GM23338 (cell line): ENCODE data around the gene IGF2. TPM values are rescaled to one million over a fixed set of nuclear protein-coding genes. Genes with fewer than 3 reads are reported as not detected.

ENCODE experiments used
- ATAC-seq: fragments of 200-7000 bp; cut with Tn5 transposase; 3 replicates; pipeline ENCODE4 v1.9.1; 2020
- DNase-seq: peaks from one replicate; pipeline ENCODE4 v3.0.0-alpha.2; 2015; ENCODE audit warnings: low spot score
- H2AFZ ChIP-seq: fragments of 200-600 bp; sonication (generic); 2 replicates; pipeline ENCODE4 v1.8.0; 2016; ENCODE audit warnings: antibody characterized with exemption, mild to moderate bottlenecking, moderate library complexity
- H3F3A ChIP-seq: fragments of 200-600 bp; sonication (generic); replicated peaks from 2 replicates; pipeline ENCODE4 v1.8.0; 2017; ENCODE audit warnings: antibody characterized with exemption, mixed run types, low read depth
- H3K27ac ChIP-seq: fragments of 200-600 bp; sonication (generic); 2 replicates; pipeline ENCODE4 v1.6.1; 2016; ENCODE audit warnings: low read depth
- H3K27me3 ChIP-seq: fragments of 200-600 bp; sonication (generic); 2 replicates; pipeline ENCODE4 v1.8.0; 2016; ENCODE audit warnings: mild to moderate bottlenecking, mixed run types, moderate library complexity; ENCODE audit not compliant: insufficient read depth
- H3K36me3 ChIP-seq: fragments of 200-600 bp; sonication (generic); 2 replicates; pipeline ENCODE4 v1.8.0; 2016; ENCODE audit warnings: mild to moderate bottlenecking; ENCODE audit not compliant: insufficient read depth
- H3K4me1 ChIP-seq: fragments of 200-600 bp; sonication (generic); 2 replicates; pipeline ENCODE4 v1.8.0; 2016; ENCODE audit warnings: mild to moderate bottlenecking, moderate library complexity; ENCODE audit not compliant: insufficient read depth
- H3K4me2 ChIP-seq: fragments of 200-600 bp; sonication (generic); 2 replicates; pipeline ENCODE4 v1.7.1; 2017; ENCODE audit warnings: mixed run types
- H3K4me3 ChIP-seq: fragments of 200-600 bp; sonication (generic); 2 replicates; pipeline ENCODE4 v1.6.1; 2016; ENCODE audit warnings: mixed run types
- H3K79me2 ChIP-seq: fragments of 200-600 bp; sonication (generic); replicated peaks from 2 replicates; pipeline ENCODE4 v1.8.0; 2017; ENCODE audit warnings: mild to moderate bottlenecking; ENCODE audit not compliant: insufficient read depth
- H3K9me2 ChIP-seq: fragments of 200-600 bp; sonication (generic); 2 replicates; pipeline ENCODE4 v1.8.0; 2017; ENCODE audit not compliant: insufficient read depth
- H4K20me1 ChIP-seq: fragments of 200-600 bp; sonication (generic); replicated peaks from 2 replicates; pipeline ENCODE4 v1.8.0; 2017; ENCODE audit warnings: mild to moderate bottlenecking; ENCODE audit not compliant: insufficient read depth
- H3K27ac Mint-ChIP-seq: 2 replicates; pipeline ENCODE4 v1.8.0; 2020; ENCODE audit warnings: inconsistent platforms, mild to moderate bottlenecking, moderate library complexity, mixed read lengths
- H3K27me3 Mint-ChIP-seq: 3 replicates; pipeline ENCODE4 v1.8.0; 2022; ENCODE audit warnings: low read depth, mild to moderate bottlenecking, moderate library complexity, mixed read lengths, inconsistent platforms; ENCODE audit not compliant: insufficient read depth, poor library complexity
- H3K36me3 Mint-ChIP-seq: 3 replicates; pipeline ENCODE4 v1.8.0; 2021; ENCODE audit warnings: low read depth, mild to moderate bottlenecking, inconsistent platforms, moderate library complexity, mixed read lengths
- H3K4me1 Mint-ChIP-seq: 3 replicates; pipeline ENCODE4 v1.8.0; 2020; ENCODE audit warnings: mild to moderate bottlenecking, inconsistent platforms, mixed read lengths
- H3K4me3 Mint-ChIP-seq: 3 replicates; pipeline ENCODE4 v1.8.0; 2021; ENCODE audit warnings: moderate library complexity, mild to moderate bottlenecking, inconsistent platforms, mixed read lengths
- H3K9me3 Mint-ChIP-seq: 3 replicates; pipeline ENCODE4 v1.8.0; 2020; ENCODE audit warnings: moderate library complexity, mild to moderate bottlenecking, inconsistent platforms, mixed read lengths
- EZH2 ChIP-seq: fragments of 200-600 bp; sonication (generic); IDR thresholded peaks from one replicate; pipeline ENCODE4 v1.8.0; 2017; ENCODE audit warnings: antibody characterized with exemption, mild to moderate bottlenecking, low read depth; ENCODE audit not compliant: unreplicated experiment
- STAT1 ChIP-seq: IDR thresholded peaks from one replicate; pipeline ENCODE4 v1.6.1; 2016; ENCODE audit warnings: antibody characterized with exemption; ENCODE audit not compliant: unreplicated experiment
- polyA plus RNA-seq: library from polyadenylated mRNA; unstranded; fragments of >200 nt; fragmentation: Nextera tagmentation; extraction: Ambion mirVana; gene quantifications from 2 replicates; pipeline ENCODE4 v1.2.1, GENCODE V29; 2016
- total RNA-seq: library from RNA; depleted of rRNA; stranded (reverse); fragments of >200 nt; shearing (Covaris generic); gene quantifications from 2 replicates; pipeline ENCODE4 v1.2.3, GENCODE V29; 2014
- TF ChIP-seq, protein P1 (sequence below): fragments of 250-450 bp; sonication (Bioruptor Pico); IDR thresholded peaks from 2 replicates; pipeline ENCODE4 v1.5.0; 2020; ENCODE audit warnings: mild to moderate bottlenecking, moderate library complexity

IGF2 gene
- total and polyA plus RNA-seq, 2 experiments from 2014 or later, result 1.4 to 4.0 TPM

DNA sequence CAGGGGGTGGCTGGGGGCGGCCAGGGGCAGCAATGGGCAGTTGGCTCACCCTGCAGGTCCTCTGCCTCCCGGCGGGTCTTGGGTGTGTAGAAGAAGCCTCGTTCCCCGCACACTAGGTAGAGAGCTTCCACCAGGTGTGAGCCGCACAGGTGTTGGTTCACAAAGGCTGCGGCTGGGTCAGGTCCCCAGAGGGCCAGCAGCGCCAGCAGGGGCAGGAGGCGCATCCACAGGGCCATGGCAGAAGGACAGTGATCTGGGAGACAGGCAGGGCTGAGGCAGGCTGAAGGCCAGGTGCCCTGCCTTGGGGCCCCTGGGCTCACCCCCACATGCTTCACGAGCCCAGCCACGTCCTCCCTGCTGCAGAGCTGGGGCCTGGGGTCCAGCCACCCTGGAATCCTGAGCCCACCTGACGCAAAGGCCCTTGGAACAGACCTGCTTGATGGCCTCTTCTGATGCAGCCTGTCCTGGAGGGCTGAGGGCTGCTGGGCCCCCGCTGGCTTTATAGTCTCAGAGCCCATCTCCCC lies 21.6 kb upstream of the IGF2 start, which contains the start of gene INS:
TSS of gene INS (minus strand) at position 474 of the 524 bp plus-strand sequence. CDS start at position 236, 238 bp downstream.
- H4K20me1 ChIP-seq, result no peaks in the 10 kb centered on the region
- no peak within 1 kb of the TSS for H3K27ac ChIP-seq
- H2AFZ ChIP-seq, result no peak within 1 kb of the TSS
- no peaks in the 10 kb centered on the region for H3K4me1 Mint-ChIP-seq
- H3K27me3 Mint-ChIP-seq, result peaks cover 4% of the 10 kb centered on the region
- H3F3A ChIP-seq, result no peaks in the 10 kb centered on the region
- no peaks in the 10 kb centered on the region for H3K27me3 ChIP-seq
- no peak within 1 kb of the TSS for H3K27ac Mint-ChIP-seq
- no peak within 1 kb of the TSS for H3K4me3 ChIP-seq
- no peak within 1 kb of the TSS for H3K4me2 ChIP-seq
- H3K36me3 Mint-ChIP-seq, result no peaks in the 10 kb centered on the region
- H3K4me3 Mint-ChIP-seq, result no peak within 1 kb of the TSS
- H3K79me2 ChIP-seq, result no peaks in the 10 kb centered on the region
- H3K4me1 ChIP-seq, result no peaks in the 10 kb centered on the region
- H3K9me3 Mint-ChIP-seq, result no peaks in the 10 kb centered on the region
- ATAC-seq, result no peak
- no peaks in the 10 kb centered on the region for H3K36me3 ChIP-seq
- no peak for TF ChIP-seq EZH2
- DNase-seq, result no peak
- H3K9me2 ChIP-seq, result no peaks in the 10 kb centered on the region

DNA sequence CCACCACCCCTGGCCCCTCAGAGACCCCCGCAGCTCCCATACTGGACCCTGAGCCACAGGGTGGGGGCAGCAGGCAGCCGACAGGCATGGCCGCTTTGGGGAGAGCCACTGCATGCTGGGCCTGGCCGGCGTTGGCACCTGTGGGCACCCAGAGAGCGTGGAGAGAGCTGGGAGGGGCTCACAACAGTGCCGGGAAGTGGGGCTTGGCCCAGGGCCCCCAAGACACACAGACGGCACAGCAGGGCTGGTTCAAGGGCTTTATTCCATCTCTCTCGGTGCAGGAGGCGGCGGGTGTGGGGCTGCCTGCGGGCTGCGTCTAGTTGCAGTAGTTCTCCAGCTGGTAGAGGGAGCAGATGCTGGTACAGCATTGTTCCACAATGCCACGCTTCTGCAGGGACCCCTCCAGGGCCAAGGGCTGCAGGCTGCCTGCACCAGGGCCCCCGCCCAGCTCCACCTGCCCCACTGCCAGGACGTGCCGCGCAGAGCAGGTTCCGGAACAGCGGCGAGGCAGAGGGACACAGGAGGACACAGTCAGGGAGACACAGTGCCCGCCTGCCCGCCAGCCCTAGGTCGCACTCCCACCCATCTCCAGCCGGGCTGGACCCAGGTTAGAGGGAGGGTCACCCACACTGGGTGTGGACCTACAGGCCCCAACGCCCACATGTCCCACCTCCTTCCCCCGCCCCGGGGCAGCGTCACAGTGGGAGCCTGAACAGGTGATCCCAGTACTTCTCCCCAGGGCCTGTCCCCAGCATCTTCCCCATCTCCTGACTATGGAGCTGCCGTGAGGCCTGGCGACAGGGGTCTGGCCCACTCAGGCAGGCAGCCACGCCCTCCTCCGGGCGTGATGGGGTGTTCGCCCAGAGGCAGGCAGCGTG lies 20.6 kb upstream of the IGF2 start:
- DNase-seq, result no peak
- Histone ChIP-seq H3F3A (no peaks in the 10 kb centered on the region), H3K36me3 (no peaks in the 10 kb centered on the region), H3K79me2 (no peaks in the 10 kb centered on the region), H3K9me2 (no peaks in the 10 kb centered on the region), H3K4me2 (no peak overlapping the region), H3K4me3 (no peak overlapping the region), H2AFZ (no peak overlapping the region), H3K27ac (no peak overlapping the region), H4K20me1 (no peaks in the 10 kb centered on the region), H3K4me1 (no peaks in the 10 kb centered on the region), H3K27me3 (no peaks in the 10 kb centered on the region)
- no peak overlapping the region for H3K4me3 Mint-ChIP-seq
- H3K9me3 Mint-ChIP-seq, result no peaks in the 10 kb centered on the region
- ATAC-seq, result no peak
- H3K27ac Mint-ChIP-seq, result no peak overlapping the region
- no peak for TF ChIP-seq STAT1
- TF ChIP-seq, protein P1, sequence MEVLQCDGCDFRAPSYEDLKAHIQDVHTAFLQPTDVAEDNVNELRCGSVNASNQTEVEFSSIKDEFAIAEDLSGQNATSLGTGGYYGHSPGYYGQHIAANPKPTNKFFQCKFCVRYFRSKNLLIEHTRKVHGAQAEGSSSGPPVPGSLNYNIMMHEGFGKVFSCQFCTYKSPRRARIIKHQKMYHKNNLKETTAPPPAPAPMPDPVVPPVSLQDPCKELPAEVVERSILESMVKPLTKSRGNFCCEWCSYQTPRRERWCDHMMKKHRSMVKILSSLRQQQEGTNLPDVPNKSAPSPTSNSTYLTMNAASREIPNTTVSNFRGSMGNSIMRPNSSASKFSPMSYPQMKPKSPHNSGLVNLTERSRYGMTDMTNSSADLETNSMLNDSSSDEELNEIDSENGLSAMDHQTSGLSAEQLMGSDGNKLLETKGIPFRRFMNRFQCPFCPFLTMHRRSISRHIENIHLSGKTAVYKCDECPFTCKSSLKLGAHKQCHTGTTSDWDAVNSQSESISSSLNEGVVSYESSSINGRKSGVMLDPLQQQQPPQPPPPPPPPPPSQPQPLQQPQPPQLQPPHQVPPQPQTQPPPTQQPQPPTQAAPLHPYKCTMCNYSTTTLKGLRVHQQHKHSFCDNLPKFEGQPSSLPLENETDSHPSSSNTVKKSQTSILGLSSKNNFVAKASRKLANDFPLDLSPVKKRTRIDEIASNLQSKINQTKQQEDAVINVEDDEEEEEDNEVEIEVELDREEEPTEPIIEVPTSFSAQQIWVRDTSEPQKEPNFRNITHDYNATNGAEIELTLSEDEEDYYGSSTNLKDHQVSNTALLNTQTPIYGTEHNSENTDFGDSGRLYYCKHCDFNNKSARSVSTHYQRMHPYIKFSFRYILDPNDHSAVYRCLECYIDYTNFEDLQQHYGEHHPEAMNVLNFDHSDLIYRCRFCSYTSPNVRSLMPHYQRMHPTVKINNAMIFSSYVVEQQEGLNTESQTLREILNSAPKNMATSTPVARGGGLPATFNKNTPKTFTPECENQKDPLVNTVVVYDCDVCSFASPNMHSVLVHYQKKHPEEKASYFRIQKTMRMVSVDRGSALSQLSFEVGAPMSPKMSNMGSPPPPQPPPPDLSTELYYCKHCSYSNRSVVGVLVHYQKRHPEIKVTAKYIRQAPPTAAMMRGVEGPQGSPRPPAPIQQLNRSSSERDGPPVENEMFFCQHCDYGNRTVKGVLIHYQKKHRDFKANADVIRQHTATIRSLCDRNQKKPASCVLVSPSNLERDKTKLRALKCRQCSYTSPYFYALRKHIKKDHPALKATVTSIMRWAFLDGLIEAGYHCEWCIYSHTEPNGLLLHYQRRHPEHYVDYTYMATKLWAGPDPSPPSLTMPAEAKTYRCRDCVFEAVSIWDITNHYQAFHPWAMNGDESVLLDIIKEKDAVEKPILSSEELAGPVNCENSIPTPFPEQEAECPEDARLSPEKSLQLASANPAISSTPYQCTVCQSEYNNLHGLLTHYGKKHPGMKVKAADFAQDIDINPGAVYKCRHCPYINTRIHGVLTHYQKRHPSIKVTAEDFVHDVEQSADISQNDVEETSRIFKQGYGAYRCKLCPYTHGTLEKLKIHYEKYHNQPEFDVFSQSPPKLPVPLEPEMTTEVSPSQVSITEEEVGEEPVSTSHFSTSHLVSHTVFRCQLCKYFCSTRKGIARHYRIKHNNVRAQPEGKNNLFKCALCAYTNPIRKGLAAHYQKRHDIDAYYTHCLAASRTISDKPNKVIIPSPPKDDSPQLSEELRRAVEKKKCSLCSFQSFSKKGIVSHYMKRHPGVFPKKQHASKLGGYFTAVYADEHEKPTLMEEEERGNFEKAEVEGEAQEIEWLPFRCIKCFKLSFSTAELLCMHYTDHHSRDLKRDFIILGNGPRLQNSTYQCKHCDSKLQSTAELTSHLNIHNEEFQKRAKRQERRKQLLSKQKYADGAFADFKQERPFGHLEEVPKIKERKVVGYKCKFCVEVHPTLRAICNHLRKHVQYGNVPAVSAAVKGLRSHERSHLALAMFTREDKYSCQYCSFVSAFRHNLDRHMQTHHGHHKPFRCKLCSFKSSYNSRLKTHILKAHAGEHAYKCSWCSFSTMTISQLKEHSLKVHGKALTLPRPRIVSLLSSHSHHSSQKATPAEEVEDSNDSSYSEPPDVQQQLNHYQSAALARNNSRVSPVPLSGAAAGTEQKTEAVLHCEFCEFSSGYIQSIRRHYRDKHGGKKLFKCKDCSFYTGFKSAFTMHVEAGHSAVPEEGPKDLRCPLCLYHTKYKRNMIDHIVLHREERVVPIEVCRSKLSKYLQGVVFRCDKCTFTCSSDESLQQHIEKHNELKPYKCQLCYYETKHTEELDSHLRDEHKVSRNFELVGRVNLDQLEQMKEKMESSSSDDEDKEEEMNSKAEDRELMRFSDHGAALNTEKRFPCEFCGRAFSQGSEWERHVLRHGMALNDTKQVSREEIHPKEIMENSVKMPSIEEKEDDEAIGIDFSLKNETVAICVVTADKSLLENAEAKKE (CRISPR knock-in tag), result no peak
- peaks cover 4% of the 10 kb centered on the region for H3K27me3 Mint-ChIP-seq
- no peaks in the 10 kb centered on the region for H3K4me1 Mint-ChIP-seq
- no peaks in the 10 kb centered on the region for H3K36me3 Mint-ChIP-seq
